Calu3 (cell line): ENCODE data around the gene MACROD2. TPM values are rescaled to one million over a fixed set of nuclear protein-coding genes. Genes with fewer than 3 reads are reported as not detected.

Source experiments
- BruUV-seq: library from RNA; stranded (reverse); fragments of 400-500 nt; replicated peaks from 2 replicates; lab custom pipeline; 2021; lab: Mats Ljungman, UMichigan
- CTCF ChIA-PET: fragments of 300-600 bp; sonication (Branson Sonifier 250); formaldehyde crosslinking; loops from one replicate; lab custom pipeline; 2022; ENCODE audit warnings: antibody characterized with exemption; lab: Charles Lee
- DNase-seq: peaks from one replicate; pipeline ENCODE4 v3.0.0; 2022
- H3K27ac Mint-ChIP-seq: one replicate; pipeline ENCODE4 v1.8.0; 2022; ENCODE audit warnings: mixed read lengths; ENCODE audit not compliant: unreplicated experiment
- H3K27me3 Mint-ChIP-seq: one replicate; pipeline ENCODE4 v1.8.0; 2022; ENCODE audit warnings: mixed read lengths; ENCODE audit not compliant: unreplicated experiment
- H3K36me3 Mint-ChIP-seq: one replicate; pipeline ENCODE4 v1.8.0; 2022; ENCODE audit warnings: mild to moderate bottlenecking, moderate library complexity, mixed read lengths; ENCODE audit not compliant: insufficient read depth, unreplicated experiment
- H3K4me1 Mint-ChIP-seq: one replicate; pipeline ENCODE4 v1.8.0; 2022; ENCODE audit warnings: mild to moderate bottlenecking, low read depth, mixed read lengths; ENCODE audit not compliant: unreplicated experiment
- H3K4me3 Mint-ChIP-seq: one replicate; pipeline ENCODE4 v1.8.0; 2022; ENCODE audit warnings: mild to moderate bottlenecking, low read depth, moderate library complexity, mixed read lengths; ENCODE audit not compliant: unreplicated experiment
- H3K9me3 Mint-ChIP-seq: one replicate; pipeline ENCODE4 v1.8.0; 2022; ENCODE audit warnings: low read depth, mixed read lengths; ENCODE audit not compliant: unreplicated experiment
- CTCF ChIP-seq: fragments of 200-600 bp; IDR thresholded peaks from one replicate; pipeline ENCODE4 v1.8.0; 2022; ENCODE audit warnings: antibody characterized with exemption; ENCODE audit not compliant: unreplicated experiment
- intact Hi-C: fragments of 100-400 bp; cut with micrococcal nuclease; formaldehyde crosslinking; loops from one replicate; pipeline ENCODE4 v1.10.0; 2022; ENCODE audit not compliant: unreplicated experiment
- total RNA-seq: library from RNA; stranded (reverse); gene quantifications from 2 replicates; pipeline ENCODE4 v1.2.3, GENCODE V29; 2022

MACROD2 gene
- total RNA-seq, 1 experiment from 2014 or later, result 29.4 TPM

- Mint-ChIP-seq H3K27ac (no peak overlapping the region), H3K4me1 (peaks cover 9% of the 10 kb centered on the region), H3K27me3 (no peaks in the 10 kb centered on the region), H3K4me3 (no peak overlapping the region), H3K9me3 (no peaks in the 10 kb centered on the region), H3K36me3 (no peaks in the 10 kb centered on the region)
- no peak for TF ChIP-seq CTCF
- no peak for DNase-seq
- BruUV-seq, result no TSS peak
- CTCF ChIA-PET, result interaction anchor here (1.0 kb wide), 1 partner anchor 15 kb away, joined by 3 read pairs; no protein-coding TSS in a partner anchor
- intact Hi-C loops, result no loop called here
Observed at GRCh38 chr20:14883324-14883723, 888.0 kb downstream of the MACROD2 start.

- CTCF ChIA-PET, result no interaction called here
- TF ChIP-seq CTCF, result no peak
- no TSS peak for BruUV-seq
- no peak overlapping the region for H3K27ac Mint-ChIP-seq
- no peak for DNase-seq
- intact Hi-C loops, result no loop called here
- H3K9me3 Mint-ChIP-seq, result no peaks in the 10 kb centered on the region
- no peak overlapping the region for H3K4me3 Mint-ChIP-seq
- H3K27me3 Mint-ChIP-seq, result no peaks in the 10 kb centered on the region
- no peaks in the 10 kb centered on the region for H3K4me1 Mint-ChIP-seq
- H3K36me3 Mint-ChIP-seq, result no peaks in the 10 kb centered on the region
Observed at GRCh38 chr20:14885661-14886060, 890.3 kb downstream of the MACROD2 start.

- TF ChIP-seq CTCF, result no peak
- BruUV-seq, result no TSS peak
- H3K4me3 Mint-ChIP-seq, result no peak overlapping the region
- no peaks in the 10 kb centered on the region for H3K4me1 Mint-ChIP-seq
- no peak for DNase-seq
- H3K27me3 Mint-ChIP-seq, result no peaks in the 10 kb centered on the region
- H3K36me3 Mint-ChIP-seq, result no peaks in the 10 kb centered on the region
- no peaks in the 10 kb centered on the region for H3K9me3 Mint-ChIP-seq
- H3K27ac Mint-ChIP-seq, result no peak overlapping the region
- intact Hi-C loops, result no loop called here
- CTCF ChIA-PET, result no interaction called here
Observed at GRCh38 chr20:14888134-14888533, 892.8 kb downstream of the MACROD2 start.

GRCh38 chr20:14889496-14890255 lies 894.4 kb downstream of the MACROD2 start:
- TF ChIP-seq CTCF, result no peak
- intact Hi-C loops, result no loop called here
- no peaks in the 10 kb centered on the region for H3K4me1 Mint-ChIP-seq
- H3K36me3 Mint-ChIP-seq, result no peaks in the 10 kb centered on the region
- BruUV-seq, result no TSS peak
- H3K27ac Mint-ChIP-seq, result no peak overlapping the region
- no peak for DNase-seq
- no peaks in the 10 kb centered on the region for H3K27me3 Mint-ChIP-seq
- CTCF ChIA-PET, result no interaction called here
- no peaks in the 10 kb centered on the region for H3K9me3 Mint-ChIP-seq
- H3K4me3 Mint-ChIP-seq, result no peak overlapping the region
